WTC11 (cell line): ENCODE measurements around the gene GAB2.

Experiments
- TF ChIP-seq, protein P1 (sequence below): sonication (generic); formaldehyde crosslinking; IDR thresholded peaks from 2 replicates; pipeline ENCODE4 v1.8.1; 2022; ENCODE audit warnings: mild to moderate bottlenecking, missing genetic modification reagents, moderate library complexity, borderline replicate concordance
- TF ChIP-seq, protein P2 (sequence below): sonication (generic); formaldehyde crosslinking; IDR thresholded peaks from 2 replicates; pipeline ENCODE4 v1.8.0; 2022; ENCODE audit warnings: missing genetic modification reagents
- TF ChIP-seq, protein P3 (sequence below): fragments of 200-600 bp; IDR thresholded peaks from 2 replicates; pipeline ENCODE4 v1.8.0; 2022; ENCODE audit warnings: antibody characterized with exemption

DNA sequence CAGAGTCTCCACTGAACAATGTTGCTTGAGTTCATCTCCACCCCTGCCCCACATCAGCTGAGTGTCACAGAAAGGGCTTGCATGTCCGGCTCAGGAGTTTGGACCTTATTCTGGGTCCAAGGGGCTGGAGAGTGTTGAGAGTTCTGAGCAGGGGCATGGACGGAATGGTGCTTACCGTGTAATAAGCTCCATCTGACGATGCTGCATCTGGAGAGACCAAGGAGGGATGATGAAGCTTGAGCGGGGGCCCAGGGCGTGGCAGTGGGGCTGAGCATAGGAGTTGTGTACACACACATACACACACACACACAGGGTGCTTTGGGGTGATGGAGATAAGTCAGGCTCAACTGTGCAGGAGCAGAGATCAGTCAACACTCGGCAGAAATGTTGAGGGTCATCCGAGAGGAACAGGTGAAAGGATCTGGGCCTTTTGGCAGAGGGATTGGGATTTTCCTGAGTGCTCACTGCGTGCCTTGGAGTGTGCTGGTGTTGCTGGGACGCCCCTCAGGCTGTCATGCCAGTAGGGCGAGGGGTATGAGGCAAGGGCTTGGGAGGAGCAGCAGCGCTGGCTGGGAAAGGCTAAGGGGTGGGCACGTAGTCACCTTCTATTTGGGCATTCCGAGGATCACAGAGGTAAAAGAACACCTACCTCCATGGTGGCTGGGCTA is 226.6 kb downstream of the GAB2 start:
- TF ChIP-seq, protein P1, sequence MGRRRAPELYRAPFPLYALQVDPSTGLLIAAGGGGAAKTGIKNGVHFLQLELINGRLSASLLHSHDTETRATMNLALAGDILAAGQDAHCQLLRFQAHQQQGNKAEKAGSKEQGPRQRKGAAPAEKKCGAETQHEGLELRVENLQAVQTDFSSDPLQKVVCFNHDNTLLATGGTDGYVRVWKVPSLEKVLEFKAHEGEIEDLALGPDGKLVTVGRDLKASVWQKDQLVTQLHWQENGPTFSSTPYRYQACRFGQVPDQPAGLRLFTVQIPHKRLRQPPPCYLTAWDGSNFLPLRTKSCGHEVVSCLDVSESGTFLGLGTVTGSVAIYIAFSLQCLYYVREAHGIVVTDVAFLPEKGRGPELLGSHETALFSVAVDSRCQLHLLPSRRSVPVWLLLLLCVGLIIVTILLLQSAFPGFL (CRISPR knock-in tag), result no peak
- TF ChIP-seq, protein P2, sequence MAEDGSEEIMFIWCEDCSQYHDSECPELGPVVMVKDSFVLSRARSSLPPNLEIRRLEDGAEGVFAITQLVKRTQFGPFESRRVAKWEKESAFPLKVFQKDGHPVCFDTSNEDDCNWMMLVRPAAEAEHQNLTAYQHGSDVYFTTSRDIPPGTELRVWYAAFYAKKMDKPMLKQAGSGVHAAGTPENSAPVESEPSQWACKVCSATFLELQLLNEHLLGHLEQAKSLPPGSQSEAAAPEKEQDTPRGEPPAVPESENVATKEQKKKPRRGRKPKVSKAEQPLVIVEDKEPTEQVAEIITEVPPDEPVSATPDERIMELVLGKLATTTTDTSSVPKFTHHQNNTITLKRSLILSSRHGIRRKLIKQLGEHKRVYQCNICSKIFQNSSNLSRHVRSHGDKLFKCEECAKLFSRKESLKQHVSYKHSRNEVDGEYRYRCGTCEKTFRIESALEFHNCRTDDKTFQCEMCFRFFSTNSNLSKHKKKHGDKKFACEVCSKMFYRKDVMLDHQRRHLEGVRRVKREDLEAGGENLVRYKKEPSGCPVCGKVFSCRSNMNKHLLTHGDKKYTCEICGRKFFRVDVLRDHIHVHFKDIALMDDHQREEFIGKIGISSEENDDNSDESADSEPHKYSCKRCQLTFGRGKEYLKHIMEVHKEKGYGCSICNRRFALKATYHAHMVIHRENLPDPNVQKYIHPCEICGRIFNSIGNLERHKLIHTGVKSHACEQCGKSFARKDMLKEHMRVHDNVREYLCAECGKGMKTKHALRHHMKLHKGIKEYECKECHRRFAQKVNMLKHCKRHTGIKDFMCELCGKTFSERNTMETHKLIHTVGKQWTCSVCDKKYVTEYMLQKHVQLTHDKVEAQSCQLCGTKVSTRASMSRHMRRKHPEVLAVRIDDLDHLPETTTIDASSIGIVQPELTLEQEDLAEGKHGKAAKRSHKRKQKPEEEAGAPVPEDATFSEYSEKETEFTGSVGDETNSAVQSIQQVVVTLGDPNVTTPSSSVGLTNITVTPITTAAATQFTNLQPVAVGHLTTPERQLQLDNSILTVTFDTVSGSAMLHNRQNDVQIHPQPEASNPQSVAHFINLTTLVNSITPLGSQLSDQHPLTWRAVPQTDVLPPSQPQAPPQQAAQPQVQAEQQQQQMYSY (CRISPR knock-in tag), result no peak
- TF ChIP-seq, protein P3, sequence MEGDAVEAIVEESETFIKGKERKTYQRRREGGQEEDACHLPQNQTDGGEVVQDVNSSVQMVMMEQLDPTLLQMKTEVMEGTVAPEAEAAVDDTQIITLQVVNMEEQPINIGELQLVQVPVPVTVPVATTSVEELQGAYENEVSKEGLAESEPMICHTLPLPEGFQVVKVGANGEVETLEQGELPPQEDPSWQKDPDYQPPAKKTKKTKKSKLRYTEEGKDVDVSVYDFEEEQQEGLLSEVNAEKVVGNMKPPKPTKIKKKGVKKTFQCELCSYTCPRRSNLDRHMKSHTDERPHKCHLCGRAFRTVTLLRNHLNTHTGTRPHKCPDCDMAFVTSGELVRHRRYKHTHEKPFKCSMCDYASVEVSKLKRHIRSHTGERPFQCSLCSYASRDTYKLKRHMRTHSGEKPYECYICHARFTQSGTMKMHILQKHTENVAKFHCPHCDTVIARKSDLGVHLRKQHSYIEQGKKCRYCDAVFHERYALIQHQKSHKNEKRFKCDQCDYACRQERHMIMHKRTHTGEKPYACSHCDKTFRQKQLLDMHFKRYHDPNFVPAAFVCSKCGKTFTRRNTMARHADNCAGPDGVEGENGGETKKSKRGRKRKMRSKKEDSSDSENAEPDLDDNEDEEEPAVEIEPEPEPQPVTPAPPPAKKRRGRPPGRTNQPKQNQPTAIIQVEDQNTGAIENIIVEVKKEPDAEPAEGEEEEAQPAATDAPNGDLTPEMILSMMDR, result no peak
